Measurements from ENCODE around the gene IL17RD. TPM values are rescaled to one million over a fixed set of nuclear protein-coding genes. Genes with fewer than 3 reads are reported as not detected.

The IL17RD gene
- total and polyA plus RNA-seq, 2 of the 4 experiments (the other 2 are of a cell fraction): 0.72 to 0.92 TPM

- DNase-seq: no peak
- Histone ChIP-seq H2AFZ (replicated peaks; ENCODE audit: low read length, poor library complexity) (no peak overlapping the region), H3K18ac (ENCODE audit: low read depth, low read length) (no peak overlapping the region), H2BK20ac (ENCODE audit: low read depth, low read length) (no peak overlapping the region), H3K27ac (ENCODE audit: insufficient read depth, low read length) (no peak overlapping the region), H3K79me1 (ENCODE audit: low read depth in 1 of 2, low read length in 2 of 2) (no peaks in the 10 kb centered on the region), H4K5ac (ENCODE audit: low read depth, low read length) (no peak overlapping the region), H3K4me2 (ENCODE audit: low read depth, low read length) (no peak overlapping the region), H3K56ac (ENCODE audit: extremely low read depth, insufficient read depth, low read length) (no peak overlapping the region), H3K23ac (ENCODE audit: low read depth, low read length) (no peak overlapping the region), H3K9me3 (ENCODE audit: control insufficient read depth, insufficient read depth, low read length) (no peaks in the 10 kb centered on the region), H3K9me1 (ENCODE audit: insufficient read depth, low read length) (no peaks in the 10 kb centered on the region), H3K4me3 (ENCODE audit: insufficient read depth, low read depth, low read length) (no peak overlapping the region), H3K14ac (replicated peaks; ENCODE audit: low read depth, low read length) (no peak overlapping the region), H2BK5ac (ENCODE audit: low read depth, low read length, poor library complexity, severe bottlenecking) (no peak overlapping the region), H2AK9ac (replicated peaks; ENCODE audit: low read depth, low read length, poor library complexity) (no peak overlapping the region), H4K91ac (ENCODE audit: insufficient read depth, low read depth, low read length) (no peak overlapping the region), H3K4me1 (ENCODE audit: control insufficient read depth, insufficient read depth, low read length) (peaks cover 4% of the 10 kb centered on the region; the same call in 1 of the 2 replicates), H2AK5ac (ENCODE audit: low read depth, low read length) (no peak overlapping the region), H3K4ac (ENCODE audit: low read depth, low read length) (no peak overlapping the region), H4K8ac (ENCODE audit: low read depth in 2 of 2, low read length in 2 of 2) (no peak overlapping the region), H3K36me3 (ENCODE audit: control insufficient read depth, insufficient read depth, low read length) (no peaks in the 10 kb centered on the region), H3K9ac (ENCODE audit: low read depth, low read length) (no peak overlapping the region), H2BK15ac (ENCODE audit: low read depth, low read length) (no peak overlapping the region), H2BK120ac (ENCODE audit: low read depth, low read length) (no peak overlapping the region), H3K27me3 (ENCODE audit: control insufficient read depth, insufficient read depth, low read length) (peaks cover 31% of the 10 kb centered on the region), H4K20me1 (ENCODE audit: insufficient read depth, low read length) (no peaks in the 10 kb centered on the region; the same call in 1 of the 2 replicates)
- no CpG with 5 or more reads among the region's 1 CpG for WGBS, 2 experiments (ENCODE audit: extremely low coverage in 2 of 2, insufficient read length in 1 of 2)
- BruUV-seq (replicated peaks): no TSS peak
- ATAC-seq (ENCODE audit: low read depth): no peak
- POLR2A ChIA-PET (ENCODE audit: unreplicated experiment): no interaction called here
- no peak for TF ChIP-seq CTCF (conservative IDR thresholded peaks at IDR 0.05; ENCODE audit: low read depth, low read length)
- TF ChIP-seq FOS (IDR thresholded peaks at IDR 0.05; ENCODE audit: low read depth, low read length): no peak
- TF ChIP-seq POLR2A (IDR thresholded peaks at IDR 0.05; ENCODE audit: low read depth, low read length): no peak
- no peak for TF ChIP-seq RCOR1 (IDR thresholded peaks at IDR 0.05; ENCODE audit: insufficient replicate concordance, low read length)
- TF ChIP-seq MXI1 (IDR thresholded peaks at IDR 0.05; ENCODE audit: borderline replicate concordance, low read depth, low read length): no peak
- TF ChIP-seq ELK1 (IDR thresholded peaks at IDR 0.05; ENCODE audit: borderline replicate concordance, low read depth, low read length): no peak
- no peak for TF ChIP-seq MAFK (IDR thresholded peaks at IDR 0.05; ENCODE audit: low read depth, low read length)
- TF ChIP-seq RAD21 (IDR thresholded peaks at IDR 0.05; ENCODE audit: low read length): no peak
- TF ChIP-seq RFX5 (IDR thresholded peaks at IDR 0.05; ENCODE audit: low read depth, low read length): no peak
- TF ChIP-seq USF2 (IDR thresholded peaks at IDR 0.05; ENCODE audit: low read depth, low read length): no peak
- TF ChIP-seq SMC3 (IDR thresholded peaks at IDR 0.05; ENCODE audit: low read depth, low read length): no peak
- TF ChIP-seq CEBPB (IDR thresholded peaks at IDR 0.05; ENCODE audit: low read depth, low read length): no peak
- no peak for TF ChIP-seq CHD1 (IDR thresholded peaks at IDR 0.05; ENCODE audit: low read depth, low read length)
- no peak for TF ChIP-seq BHLHE40 (IDR thresholded peaks at IDR 0.05; ENCODE audit: low read depth, low read length)
- no peak for TF ChIP-seq NFE2L2 (IDR thresholded peaks at IDR 0.05; ENCODE audit: low read depth, low read length)
- in situ Hi-C loops (cut with MboI; ENCODE audit: low sequenced_read_pairs) (loop anchor here (25.0 kb wide), 1 partner anchor 400 kb away; the partner anchor contains the start of gene PDE12), intact Hi-C loops (cut with micrococcal nuclease) (loop anchor here (5.0 kb wide), 1 partner anchor 155 kb away; no protein-coding TSS in a partner anchor), dilution Hi-C loops (cut with HindIII; ENCODE audit: low sequenced_read_pairs, unreplicated experiment) (no loop called here)
- CTCF ChIA-PET: no interaction called here
These were observed 3.2 kb downstream of the IL17RD start for GRCh38 chr3:57161915-57162314.
